Stimulated activated naive CD8-positive, alpha-beta T cell treated with anti-CD3 and anti-CD28 coated beads, Interleukin-15, amount 100 ng/mL, for 72 hours (primary cell): ENCODE results near the gene CHKB.

Experiments
- ATAC-seq: fragments of 150-1000 bp; cut with Tn5 transposase; 2 replicates; pipeline ENCODE4 v1.10.0; 2021; ENCODE audit warnings: mild to moderate bottlenecking, moderate library complexity
- DNase-seq, 2 donors: peaks; one replicate each; pipeline ENCODE4 v3.0.0; 2021 to 2022
- H3K27ac Mint-ChIP-seq, 2 donors: one replicate each; pipeline ENCODE4 v1.8.0; 2022; ENCODE audit warnings: mild to moderate bottlenecking in 2 of 2, mixed read lengths in 2 of 2, moderate library complexity in 2 of 2
- H3K27me3 Mint-ChIP-seq: one replicate; pipeline ENCODE4 v1.8.0; 2022; ENCODE audit warnings: mixed read lengths
- H3K4me1 Mint-ChIP-seq: one replicate; pipeline ENCODE4 v1.8.0; 2022; ENCODE audit warnings: mild to moderate bottlenecking, mixed read lengths
- H3K4me3 Mint-ChIP-seq, 2 donors: one replicate each; pipeline ENCODE4 v1.8.0; 2022; ENCODE audit warnings: mild to moderate bottlenecking in 2 of 2, mixed read lengths in 2 of 2, moderate library complexity in 1 of 2
- H3K9me3 Mint-ChIP-seq, 2 donors: one replicate each; pipeline ENCODE4 v1.8.0; 2022; ENCODE audit warnings: mixed read lengths in 2 of 2

The CHKB gene

GRCh38 chr22:50605613-50606074 lies 23.0 kb upstream of the CHKB start:
- Mint-ChIP-seq H3K4me3 (no peak overlapping the region), H3K27me3 (peaks cover 82% of the 10 kb centered on the region), H3K4me1 (peaks cover 20% of the 10 kb centered on the region), H3K27ac (no peak overlapping the region), H3K9me3 (no peaks in the 10 kb centered on the region)
- DNase-seq (no peak), ATAC-seq (no peak)

DNA sequence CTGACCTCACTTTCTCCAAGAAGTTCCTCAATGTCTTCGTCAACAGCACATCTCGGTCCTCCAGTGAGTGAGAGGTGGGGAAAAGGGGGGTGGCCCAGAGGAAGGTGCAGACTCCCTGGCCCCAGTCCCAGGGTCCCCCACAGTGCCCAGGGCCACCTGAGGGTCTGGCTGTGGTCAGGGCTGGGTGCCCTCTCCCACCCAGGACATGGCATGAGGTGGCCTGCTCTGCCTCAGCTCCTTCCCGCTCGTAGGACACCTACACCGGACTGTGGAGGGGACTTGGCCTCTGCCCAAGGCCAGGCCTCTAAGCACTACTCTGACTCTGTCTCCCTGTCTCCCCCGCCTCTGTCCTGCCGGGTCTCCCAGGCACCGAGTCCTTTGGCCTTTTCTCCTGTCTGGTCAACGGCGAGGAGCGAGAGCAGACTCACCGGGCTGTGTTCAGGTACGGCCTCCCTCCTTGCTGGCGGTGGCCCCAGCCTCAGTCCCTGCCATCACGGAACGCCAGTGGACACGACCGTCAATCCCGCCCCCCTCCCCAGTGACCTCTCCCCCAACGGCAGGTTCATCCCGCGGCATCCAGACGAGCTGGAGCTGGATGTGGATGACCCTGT lies 22.5 kb upstream of the CHKB start:
- Mint-ChIP-seq H3K9me3 (no peaks in the 10 kb centered on the region), H3K27me3 (peaks cover 79% of the 10 kb centered on the region), H3K4me1 (peaks cover 20% of the 10 kb centered on the region), H3K4me3 (no peak overlapping the region), H3K27ac (no peak overlapping the region)
- no peak for DNase-seq
- no peak for ATAC-seq

DNA sequence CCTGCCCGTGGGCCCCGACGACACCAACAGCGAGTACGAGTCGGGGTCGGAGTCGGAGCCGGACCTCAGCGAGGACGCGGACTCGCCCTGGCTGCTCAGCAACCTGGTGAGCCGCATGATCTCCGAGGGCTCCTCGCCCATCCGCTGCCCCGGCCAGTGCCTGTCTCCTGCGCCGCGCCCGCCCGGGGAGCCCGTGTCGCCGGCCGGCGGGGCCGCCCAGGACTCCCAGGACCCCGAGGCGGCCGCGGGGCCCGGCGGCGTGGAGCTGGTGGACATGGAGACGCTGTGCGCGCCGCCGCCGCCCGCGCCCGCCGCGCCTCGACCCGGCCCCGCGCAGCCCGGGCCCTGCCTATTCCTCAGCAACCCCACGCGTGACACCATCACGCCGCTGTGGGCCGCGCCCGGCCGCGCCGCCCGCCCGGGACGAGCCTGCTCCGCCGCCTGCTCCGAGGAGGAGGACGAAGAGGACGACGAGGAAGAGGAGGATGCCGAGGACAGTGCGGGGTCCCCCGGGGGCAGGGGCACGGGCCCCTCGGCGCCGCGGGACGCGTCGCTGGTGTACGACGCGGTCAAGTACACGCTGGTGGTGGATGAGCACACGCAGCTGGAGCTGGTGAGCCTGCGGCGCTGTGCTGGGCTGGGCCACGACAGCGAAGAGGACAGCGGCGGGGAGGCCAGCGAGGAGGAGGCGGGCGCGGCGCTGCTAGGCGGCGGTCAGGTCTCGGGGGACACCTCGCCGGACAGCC lies 21.8 kb upstream of the CHKB start:
- no peak overlapping the region for H3K27ac Mint-ChIP-seq
- peaks cover 79% of the 10 kb centered on the region for H3K27me3 Mint-ChIP-seq

GRCh38 chr22:50603511-50604255 lies 21.0 kb upstream of the CHKB start:
- no peak for ATAC-seq
- Mint-ChIP-seq H3K27me3 (peaks cover 76% of the 10 kb centered on the region), H3K4me3 (no peak overlapping the region)

More for the DNA sequence above, 21.8 kb upstream of the CHKB start:
- H3K9me3 Mint-ChIP-seq, result no peaks in the 10 kb centered on the region
- H3K4me3 Mint-ChIP-seq, result no peak overlapping the region
- no peak for ATAC-seq
- peaks cover 24% of the 10 kb centered on the region for H3K4me1 Mint-ChIP-seq
- no peak for DNase-seq

GRCh38 chr22:50602338-50602700 lies 19.7 kb upstream of the CHKB start:
- Mint-ChIP-seq H3K27me3 (peaks cover 66% of the 10 kb centered on the region), H3K9me3 (no peaks in the 10 kb centered on the region), H3K27ac (peak overlapping the region in 1 of 2 donors; percentile 2), H3K4me3 (peak overlapping the region in 1 of 2 donors; percentile 58), H3K4me1 (peaks cover 24% of the 10 kb centered on the region)
- DNase-seq, result no peak
- no peak for ATAC-seq

More at GRCh38 chr22:50603511-50604255, 21.0 kb upstream of the CHKB start:
- Mint-ChIP-seq H3K4me1 (peaks cover 24% of the 10 kb centered on the region), H3K27ac (no peak overlapping the region), H3K9me3 (no peaks in the 10 kb centered on the region)
- DNase-seq, result no peak

- Mint-ChIP-seq H3K4me3 (peak overlapping the region; percentile 58 to 66), H3K4me1 (peaks cover 24% of the 10 kb centered on the region), H3K27me3 (peaks cover 61% of the 10 kb centered on the region), H3K27ac (peak overlapping the region in 1 of 2 donors; percentile 2), H3K9me3 (no peaks in the 10 kb centered on the region)
- no peak for DNase-seq
- no peak for ATAC-seq
Observed at GRCh38 chr22:50601669-50602337, 19.2 kb upstream of the CHKB start.

- ATAC-seq, result peak; percentile 10
- Mint-ChIP-seq H3K9me3 (no peaks in the 10 kb centered on the region), H3K27me3 (peaks cover 54% of the 10 kb centered on the region), H3K4me3 (peak overlapping the region; percentile 58 to 66), H3K27ac (no peak overlapping the region), H3K4me1 (peaks cover 24% of the 10 kb centered on the region)
- no peak for DNase-seq
Observed at GRCh38 chr22:50600967-50601668, 18.5 kb upstream of the CHKB start.

- Mint-ChIP-seq H3K27me3 (peaks cover 49% of the 10 kb centered on the region), H3K4me3 (peak within 1 kb of the TSS; percentile 58 to 66)
Observed at GRCh38 chr22:50600538-50600937, 17.9 kb upstream of the CHKB start, which contains the start of gene MAPK8IP2. TSS of gene MAPK8IP2 (plus strand) at chr22:50600793. CDS start at chr22:50600819, 26 bp downstream.

DNA sequence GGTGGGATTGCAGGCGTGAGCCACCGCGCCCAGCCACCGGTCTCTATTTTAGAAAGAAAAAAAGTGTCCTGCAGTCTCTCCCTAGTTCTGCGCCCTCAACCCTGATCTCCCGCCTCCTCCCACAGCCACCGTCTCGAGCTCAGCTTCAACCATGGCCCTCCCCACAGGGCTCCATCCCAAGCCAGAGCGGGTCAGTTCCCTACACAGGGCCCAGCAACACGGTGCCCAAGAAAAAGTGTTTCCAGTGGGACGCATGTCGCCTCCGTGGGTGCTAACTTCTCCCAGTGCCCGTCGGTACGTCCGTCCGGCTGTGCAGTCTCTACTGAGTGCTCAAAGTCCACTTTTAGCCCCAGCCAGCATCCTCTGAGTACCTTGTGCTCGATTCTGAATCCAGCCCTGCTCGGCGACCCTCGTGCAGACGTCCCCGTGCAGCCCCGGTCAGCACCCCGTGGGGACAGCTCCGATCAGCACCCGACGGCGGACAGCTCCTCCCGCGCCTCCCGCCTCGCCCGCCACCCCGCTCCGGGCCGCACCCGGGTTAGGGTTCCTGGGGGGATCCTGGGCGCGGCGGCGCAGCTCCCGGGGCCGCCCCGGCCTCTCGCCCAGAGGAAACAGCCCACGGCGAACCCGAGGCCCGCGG lies 17.3 kb upstream of the CHKB start:
- Mint-ChIP-seq H3K27me3 (peaks cover 42% of the 10 kb centered on the region), H3K4me1 (peaks cover 24% of the 10 kb centered on the region), H3K9me3 (no peaks in the 10 kb centered on the region), H3K27ac (no peak overlapping the region), H3K4me3 (peak overlapping the region; percentile 38 to 56)
- peak; percentile 76 for ATAC-seq
- DNase-seq, result peak; percentile 57

More at GRCh38 chr22:50600538-50600937, 17.9 kb upstream of the CHKB start, which contains the start of gene MAPK8IP2:
- H3K9me3 Mint-ChIP-seq, result no peaks in the 10 kb centered on the region
- ATAC-seq, result peak; percentile 36
- H3K27ac Mint-ChIP-seq, result no peak within 1 kb of the TSS
- DNase-seq, result no peak
- peaks cover 24% of the 10 kb centered on the region for H3K4me1 Mint-ChIP-seq

DNA sequence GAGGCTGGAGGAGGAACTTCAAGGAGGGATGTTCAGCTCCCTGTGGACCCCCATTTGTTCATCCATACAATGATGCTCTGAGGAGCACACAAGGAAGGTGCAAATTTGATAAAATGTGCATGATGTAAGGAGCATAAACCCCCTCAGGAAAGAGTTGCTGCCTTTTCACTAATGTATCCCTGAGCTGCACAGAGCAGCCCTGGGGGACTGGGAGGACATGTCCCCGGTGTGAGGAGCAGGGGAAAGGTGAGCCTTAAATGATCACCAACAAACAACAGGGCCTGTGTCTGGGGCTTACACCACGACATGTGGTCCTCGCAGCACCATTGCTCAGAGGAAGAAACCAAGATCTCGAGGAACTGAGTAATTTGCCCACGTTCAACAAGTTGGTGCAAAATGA lies 14.4 kb upstream of the CHKB start:
- Mint-ChIP-seq H3K4me1 (peaks cover 12% of the 10 kb centered on the region), H3K27ac (peak overlapping the region in 1 of 2 donors; percentile 34), H3K9me3 (no peaks in the 10 kb centered on the region), H3K27me3 (peaks cover 21% of the 10 kb centered on the region), H3K4me3 (no peak overlapping the region)
- ATAC-seq (no peak), DNase-seq (no peak)

- Mint-ChIP-seq H3K27ac (no peak overlapping the region), H3K4me3 (no peak overlapping the region), H3K4me1 (peaks cover 4% of the 10 kb centered on the region), H3K27me3 (peaks cover 10% of the 10 kb centered on the region), H3K9me3 (no peaks in the 10 kb centered on the region)
- ATAC-seq, result no peak
- DNase-seq, result no peak
Observed at GRCh38 chr22:50595189-50595588, 12.5 kb upstream of the CHKB start.

- H3K27ac Mint-ChIP-seq, result no peak overlapping the region
- peaks cover 8% of the 10 kb centered on the region for H3K4me1 Mint-ChIP-seq
- no peak for DNase-seq
- no peaks in the 10 kb centered on the region for H3K27me3 Mint-ChIP-seq
- no peak overlapping the region for H3K4me3 Mint-ChIP-seq
- H3K9me3 Mint-ChIP-seq, result no peaks in the 10 kb centered on the region
- ATAC-seq, result no peak
Observed at GRCh38 chr22:50587407-50587806, 4.8 kb upstream of the CHKB start.

GRCh38 chr22:50586416-50586815 lies 3.8 kb upstream of the CHKB start:
- Mint-ChIP-seq H3K27ac (no peak overlapping the region), H3K4me3 (no peak overlapping the region), H3K9me3 (no peaks in the 10 kb centered on the region), H3K4me1 (peaks cover 13% of the 10 kb centered on the region), H3K27me3 (no peaks in the 10 kb centered on the region)
- DNase-seq, result no peak
- no peak for ATAC-seq

GRCh38 chr22:50585781-50586180 lies 3.1 kb upstream of the CHKB start:
- no peak for ATAC-seq
- Mint-ChIP-seq H3K4me1 (peaks cover 19% of the 10 kb centered on the region), H3K4me3 (no peak overlapping the region), H3K9me3 (no peaks in the 10 kb centered on the region), H3K27ac (no peak overlapping the region), H3K27me3 (no peaks in the 10 kb centered on the region)
- DNase-seq, result no peak
